K562 (cell line): ENCODE measurements around the gene AMZ1. TPM values are rescaled to one million over a fixed set of nuclear protein-coding genes. Genes with fewer than 3 reads are reported as not detected.

ENCODE experiments used
- CEBPB ChIP-seq: fragments of 450-650 bp; IDR thresholded peaks from 2 replicates; pipeline ENCODE4 v1.6.1; 2016; ENCODE audit warnings: missing genetic modification characterization, missing compliant biosample characterization
- EZH2 ChIP-seq: IDR thresholded peaks from 2 replicates; pipeline ENCODE4 v1.6.1; 2012; ENCODE audit warnings: low read depth, mild to moderate bottlenecking, inconsistent platforms, low read length, borderline replicate concordance
- GABPB1 ChIP-seq: sonication (generic); formaldehyde crosslinking; IDR thresholded peaks from 2 replicates; pipeline ENCODE4 v1.8.0; 2022; ENCODE audit warnings: mild to moderate bottlenecking, missing genetic modification reagents
- KDM4B ChIP-seq, 2 experiments: fragments of 450-650 bp in 1 of 2; sonication (generic) in 1 of 2; IDR thresholded peaks; 2 replicates each; pipeline ENCODE4 v1.6.1; 2016 to 2017; ENCODE audit warnings: borderline replicate concordance in 2 of 2, antibody characterized with exemption in 1 of 2, low read depth in 1 of 2, mild to moderate bottlenecking in 1 of 2
- KDM5B ChIP-seq: fragments of 200-600 bp; sonication (generic); IDR thresholded peaks from 2 replicates; pipeline ENCODE4 v1.6.1; 2012; ENCODE audit warnings: low read depth, mild to moderate bottlenecking, moderate library complexity, low read length, control low read depth, inconsistent platforms; ENCODE audit not compliant: insufficient replicate concordance
- NCOA2 ChIP-seq, 2 experiments: fragments of 450-650 bp; IDR thresholded peaks; 2 replicates each; pipeline ENCODE4 v1.6.1; 2018; ENCODE audit warnings: mild to moderate bottlenecking in 2 of 2, moderate library complexity in 1 of 2; ENCODE audit not compliant: partially characterized antibody in 2 of 2
- RAD51 ChIP-seq: fragments of 450-650 bp; IDR thresholded peaks from 2 replicates; pipeline ENCODE4 v1.7.1; 2016; ENCODE audit warnings: low read depth, mild to moderate bottlenecking, borderline replicate concordance
- RBM15 ChIP-seq: fragments of 200-400 bp; formaldehyde crosslinking; IDR thresholded peaks from 2 replicates; pipeline ENCODE4 v1.6.1; 2018; ENCODE audit warnings: mild to moderate bottlenecking, low read length, moderate library complexity; ENCODE audit not compliant: insufficient read depth
- SAFB2 ChIP-seq: fragments of 200-400 bp; formaldehyde crosslinking; IDR thresholded peaks from 2 replicates; pipeline ENCODE4 v1.6.1; 2018; ENCODE audit warnings: borderline replicate concordance, low read length, low read depth, moderate library complexity; ENCODE audit not compliant: severe bottlenecking
- ZKSCAN1 ChIP-seq: fragments of 150-350 bp; IDR thresholded peaks from 2 replicates; pipeline ENCODE4 v1.6.1; 2016; ENCODE audit warnings: low read depth, low read length
- ZNF133 ChIP-seq: fragments of 250-450 bp; sonication (Bioruptor Pico); IDR thresholded peaks from 2 replicates; pipeline ENCODE4 v1.4.0; 2020; ENCODE audit warnings: mild to moderate bottlenecking
- ZNF764 ChIP-seq: fragments of 250-450 bp; sonication (Bioruptor Pico); IDR thresholded peaks from 2 replicates; pipeline ENCODE4 v1.4.0; 2020; ENCODE audit warnings: low read depth, mild to moderate bottlenecking, moderate library complexity
- polyA plus RNA-seq, 8 experiments: library from polyadenylated mRNA; depleted of rRNA in 4 of 8; stranded (reverse) in 5 of 8; unstranded in 3 of 8; fragments of >200 nt; fragmentation: Nextera tagmentation in 2 of 8; fragmentation: Illumina TruSeq in 1 of 8; extraction: Ambion mirVana in 2 of 8; extraction: Trizol in 1 of 8; gene quantifications; 2 replicates each; pipeline versions ENCODE4 v1.2.1 to v1.2.3, GENCODE V29; 2011 to 2014; ENCODE audit warnings: inconsistent platforms in 1 of 8, missing spikeins in 1 of 8
- total RNA-seq, 7 experiments: library from RNA; depleted of rRNA in 6 of 7; stranded (reverse); fragments of >200 nt in 6 of 7; fragmentation: Illumina TruSeq in 2 of 7; extraction: Trizol in 2 of 7; gene quantifications; 2 replicates each; pipeline versions ENCODE4 v1.2.1 to v1.2.3, GENCODE V29; 2011 to 2021; ENCODE audit warnings: low replicate concordance in 1 of 7
- TF ChIP-seq, protein P1 (sequence below): sonication (generic); formaldehyde crosslinking; IDR thresholded peaks from 2 replicates; pipeline ENCODE4 v1.8.0; 2022; ENCODE audit warnings: mild to moderate bottlenecking, missing genetic modification reagents, borderline replicate concordance
- TF ChIP-seq, protein P2 (sequence below): fragments of 250-450 bp; sonication (Bioruptor Pico); IDR thresholded peaks from 2 replicates; pipeline ENCODE4 v1.6.1; 2021; ENCODE audit warnings: mild to moderate bottlenecking
- TF ChIP-seq, protein P3 (sequence below): sonication (generic); formaldehyde crosslinking; IDR thresholded peaks from 2 replicates; pipeline ENCODE4 v1.8.0; 2022; ENCODE audit warnings: mild to moderate bottlenecking, missing genetic modification reagents
- TF ChIP-seq, protein P4 (sequence below), 2 experiments: fragments of 250-450 bp in 1 of 2; fragments of 450-650 bp in 1 of 2; sonication (Bioruptor Pico) in 1 of 2; IDR thresholded peaks; 2 replicates each; pipeline versions ENCODE4 v1.6.1 to v1.8.0; 2016 to 2021; ENCODE audit warnings: mild to moderate bottlenecking in 2 of 2, moderate library complexity in 2 of 2, missing compliant biosample characterization in 1 of 2, missing genetic modification characterization in 1 of 2
- TF ChIP-seq, protein P5 (sequence below): fragments of 450-650 bp; IDR thresholded peaks from 2 replicates; pipeline ENCODE4 v1.6.1; 2016
- TF ChIP-seq, protein P6 (sequence below): sonication (generic); formaldehyde crosslinking; IDR thresholded peaks from 2 replicates; pipeline ENCODE4 v1.4.0; 2020; ENCODE audit warnings: mild to moderate bottlenecking, missing genetic modification reagents

The AMZ1 gene
- total and polyA plus RNA-seq, 9 of the 15 experiments (the other 6 are each of a cell fraction or from before 2014, with no cell fraction given): not detected

DNA sequence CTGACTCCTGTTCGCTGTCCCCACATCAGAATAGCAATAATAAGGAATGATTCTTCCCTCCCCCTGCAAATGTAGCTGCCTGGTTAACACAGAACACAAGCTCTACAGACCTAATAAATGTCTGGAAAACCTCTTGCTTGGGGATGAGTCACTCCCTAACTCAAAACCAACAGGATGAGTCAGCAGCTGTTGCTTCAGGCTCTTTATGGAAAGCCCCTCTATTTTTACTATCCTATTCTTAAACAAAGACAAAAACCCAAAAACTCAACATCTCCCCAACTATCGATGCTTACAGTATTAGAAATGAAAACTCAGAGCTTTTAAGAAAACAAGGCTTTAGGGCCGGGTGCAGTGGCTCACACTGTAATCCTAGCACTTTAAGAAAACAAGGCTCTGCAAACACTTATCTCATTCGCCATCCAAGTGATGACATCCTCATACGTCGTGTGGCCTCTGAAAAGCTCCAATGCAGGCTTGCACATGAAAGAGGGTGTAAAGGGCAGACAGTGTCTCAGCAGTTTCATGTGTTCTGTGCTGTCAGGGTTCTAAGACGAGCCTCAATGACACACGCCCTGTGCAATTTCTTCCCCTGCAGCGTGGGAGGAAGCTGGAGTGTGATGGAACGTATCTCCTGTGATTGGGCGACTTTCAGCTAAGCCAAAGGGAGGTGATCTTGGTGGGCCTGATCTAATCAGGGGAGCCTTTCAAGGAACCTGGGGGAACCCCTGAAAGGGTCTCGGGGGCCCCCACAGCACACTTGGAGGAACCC is 70.1 kb downstream of the AMZ1 start (continued):
- no peak for TF ChIP-seq SAFB2
- TF ChIP-seq GABPB1 (CRISPR knock-in tag): 0 out of 2 replicates have a peak, but pooled peaks have one; percentile 46
- TF ChIP-seq RBM15: no peak
- TF ChIP-seq, protein P1, sequence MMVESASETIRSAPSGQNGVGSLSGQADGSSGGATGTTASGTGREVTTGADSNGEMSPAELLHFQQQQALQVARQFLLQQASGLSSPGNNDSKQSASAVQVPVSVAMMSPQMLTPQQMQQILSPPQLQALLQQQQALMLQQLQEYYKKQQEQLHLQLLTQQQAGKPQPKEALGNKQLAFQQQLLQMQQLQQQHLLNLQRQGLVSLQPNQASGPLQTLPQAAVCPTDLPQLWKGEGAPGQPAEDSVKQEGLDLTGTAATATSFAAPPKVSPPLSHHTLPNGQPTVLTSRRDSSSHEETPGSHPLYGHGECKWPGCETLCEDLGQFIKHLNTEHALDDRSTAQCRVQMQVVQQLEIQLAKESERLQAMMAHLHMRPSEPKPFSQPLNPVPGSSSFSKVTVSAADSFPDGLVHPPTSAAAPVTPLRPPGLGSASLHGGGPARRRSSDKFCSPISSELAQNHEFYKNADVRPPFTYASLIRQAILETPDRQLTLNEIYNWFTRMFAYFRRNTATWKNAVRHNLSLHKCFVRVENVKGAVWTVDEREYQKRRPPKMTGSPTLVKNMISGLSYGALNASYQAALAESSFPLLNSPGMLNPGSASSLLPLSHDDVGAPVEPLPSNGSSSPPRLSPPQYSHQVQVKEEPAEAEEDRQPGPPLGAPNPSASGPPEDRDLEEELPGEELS: no peak
- peak in 1 of 2 experiments; percentile 18 for TF ChIP-seq NCOA2 (IDR thresholded peaks at IDR 0.05; ENCODE audit: partially characterized antibody in 2 of 2)
- TF ChIP-seq KDM5B: no peak
- TF ChIP-seq, protein P2, sequence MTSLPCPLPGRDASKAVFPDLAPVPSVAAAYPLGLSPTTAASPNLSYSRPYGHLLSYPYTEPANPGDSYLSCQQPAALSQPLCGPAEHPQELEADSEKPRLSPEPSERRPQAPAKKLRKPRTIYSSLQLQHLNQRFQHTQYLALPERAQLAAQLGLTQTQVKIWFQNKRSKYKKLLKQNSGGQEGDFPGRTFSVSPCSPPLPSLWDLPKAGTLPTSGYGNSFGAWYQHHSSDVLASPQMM: no peak
- TF ChIP-seq, protein P3, sequence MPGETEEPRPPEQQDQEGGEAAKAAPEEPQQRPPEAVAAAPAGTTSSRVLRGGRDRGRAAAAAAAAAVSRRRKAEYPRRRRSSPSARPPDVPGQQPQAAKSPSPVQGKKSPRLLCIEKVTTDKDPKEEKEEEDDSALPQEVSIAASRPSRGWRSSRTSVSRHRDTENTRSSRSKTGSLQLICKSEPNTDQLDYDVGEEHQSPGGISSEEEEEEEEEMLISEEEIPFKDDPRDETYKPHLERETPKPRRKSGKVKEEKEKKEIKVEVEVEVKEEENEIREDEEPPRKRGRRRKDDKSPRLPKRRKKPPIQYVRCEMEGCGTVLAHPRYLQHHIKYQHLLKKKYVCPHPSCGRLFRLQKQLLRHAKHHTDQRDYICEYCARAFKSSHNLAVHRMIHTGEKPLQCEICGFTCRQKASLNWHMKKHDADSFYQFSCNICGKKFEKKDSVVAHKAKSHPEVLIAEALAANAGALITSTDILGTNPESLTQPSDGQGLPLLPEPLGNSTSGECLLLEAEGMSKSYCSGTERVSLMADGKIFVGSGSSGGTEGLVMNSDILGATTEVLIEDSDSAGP (CRISPR knock-in tag): peak; percentile 93
- no peak for TF ChIP-seq KDM4B (IDR thresholded peaks at IDR 0.05; ENCODE audit: borderline replicate concordance in 2 of 2, low read depth in 1 of 2)
- TF ChIP-seq CEBPB: peak; percentile 89
- TF ChIP-seq, protein P4, sequence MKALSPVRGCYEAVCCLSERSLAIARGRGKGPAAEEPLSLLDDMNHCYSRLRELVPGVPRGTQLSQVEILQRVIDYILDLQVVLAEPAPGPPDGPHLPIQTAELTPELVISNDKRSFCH (CRISPR knock-in tag; IDR thresholded peaks at IDR 0.05): no peak
- TF ChIP-seq, protein P4 (tag; IDR thresholded peaks at IDR 0.05): peak; percentile 58; the same call in 1 of the 2 replicates
- TF ChIP-seq, protein P5, sequence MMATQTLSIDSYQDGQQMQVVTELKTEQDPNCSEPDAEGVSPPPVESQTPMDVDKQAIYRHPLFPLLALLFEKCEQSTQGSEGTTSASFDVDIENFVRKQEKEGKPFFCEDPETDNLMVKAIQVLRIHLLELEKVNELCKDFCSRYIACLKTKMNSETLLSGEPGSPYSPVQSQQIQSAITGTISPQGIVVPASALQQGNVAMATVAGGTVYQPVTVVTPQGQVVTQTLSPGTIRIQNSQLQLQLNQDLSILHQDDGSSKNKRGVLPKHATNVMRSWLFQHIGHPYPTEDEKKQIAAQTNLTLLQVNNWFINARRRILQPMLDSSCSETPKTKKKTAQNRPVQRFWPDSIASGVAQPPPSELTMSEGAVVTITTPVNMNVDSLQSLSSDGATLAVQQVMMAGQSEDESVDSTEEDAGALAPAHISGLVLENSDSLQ: peak; percentile 87
- no peak; the same call in 1 of the 2 replicates for TF ChIP-seq ZKSCAN1
- TF ChIP-seq ZNF764 (CRISPR knock-in tag): no peak
- no peak for TF ChIP-seq ZNF133 (CRISPR knock-in tag)
- TF ChIP-seq, protein P6, sequence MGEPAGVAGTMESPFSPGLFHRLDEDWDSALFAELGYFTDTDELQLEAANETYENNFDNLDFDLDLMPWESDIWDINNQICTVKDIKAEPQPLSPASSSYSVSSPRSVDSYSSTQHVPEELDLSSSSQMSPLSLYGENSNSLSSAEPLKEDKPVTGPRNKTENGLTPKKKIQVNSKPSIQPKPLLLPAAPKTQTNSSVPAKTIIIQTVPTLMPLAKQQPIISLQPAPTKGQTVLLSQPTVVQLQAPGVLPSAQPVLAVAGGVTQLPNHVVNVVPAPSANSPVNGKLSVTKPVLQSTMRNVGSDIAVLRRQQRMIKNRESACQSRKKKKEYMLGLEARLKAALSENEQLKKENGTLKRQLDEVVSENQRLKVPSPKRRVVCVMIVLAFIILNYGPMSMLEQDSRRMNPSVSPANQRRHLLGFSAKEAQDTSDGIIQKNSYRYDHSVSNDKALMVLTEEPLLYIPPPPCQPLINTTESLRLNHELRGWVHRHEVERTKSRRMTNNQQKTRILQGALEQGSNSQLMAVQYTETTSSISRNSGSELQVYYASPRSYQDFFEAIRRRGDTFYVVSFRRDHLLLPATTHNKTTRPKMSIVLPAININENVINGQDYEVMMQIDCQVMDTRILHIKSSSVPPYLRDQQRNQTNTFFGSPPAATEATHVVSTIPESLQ: peak; percentile 76; the same call in 1 of the 2 replicates
- no peak for TF ChIP-seq RAD51
- TF ChIP-seq EZH2: no peak
